ENCODE measurements around the gene MYH3. TPM values are rescaled to one million over a fixed set of nuclear protein-coding genes. Genes with fewer than 3 reads are reported as not detected.
A peak's percentile ranks its signal among the peaks of the same experiment; 100 is the strongest.

MYH3 gene
- total and polyA plus RNA-seq, 5 donors from 2014 or later = 0.28 to 7.9 (median 0.41) TPM; not detected in 2

DNA sequence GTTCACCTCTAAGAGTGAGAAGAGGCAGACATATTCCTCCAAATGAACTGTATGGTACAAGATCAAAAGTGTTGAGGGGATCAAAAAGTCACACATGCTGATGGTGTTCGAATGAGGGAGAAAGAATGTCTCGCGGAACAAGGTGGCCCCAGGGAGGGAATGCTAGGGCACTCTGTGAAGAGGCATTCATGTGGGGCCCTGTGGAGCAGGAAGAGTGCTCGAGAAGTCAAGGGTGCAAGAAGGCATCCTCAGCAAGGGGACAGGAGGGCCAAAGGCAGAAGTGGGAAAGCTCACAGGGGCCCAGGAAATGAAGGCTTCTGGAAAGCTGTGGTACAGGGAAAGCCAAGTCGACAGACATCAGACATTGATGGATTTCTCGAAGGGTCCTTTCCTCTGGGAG, 6.1 kb upstream of the MYH3 start:
- Mint-ChIP-seq H3K27me3 (peaks cover 5% of the 10 kb centered on the region), H3K9me3 (peaks cover 0 to 2% (median 0%) of the 10 kb centered on the region in 7 donors), H3K4me3 (no peak overlapping the region), H3K27ac (no peak overlapping the region), H3K36me3 (peaks cover 31% of the 10 kb centered on the region), H3K4me1 (peaks cover 0 to 5% (median 1%) of the 10 kb centered on the region in 4 donors)
- DNase-seq (no peak), ATAC-seq (ENCODE audit: low read depth in 2 of 2) (no peak)
- Histone ChIP-seq H3K4me1 (ENCODE audit: control insufficient read depth, insufficient read depth, low read length, poor library complexity, severe bottlenecking) (no peaks in the 10 kb centered on the region), H3K27ac (ENCODE audit: insufficient read depth, low read length, poor library complexity, severe bottlenecking) (no peak overlapping the region), H3K4me3 (ENCODE audit: low read depth, low read length) (no peak overlapping the region), H3K27me3 (ENCODE audit: control insufficient read depth, insufficient read depth, low read length) (no peaks in the 10 kb centered on the region), H3K36me3 (ENCODE audit: control insufficient read depth, insufficient read depth, low read length) (no peaks in the 10 kb centered on the region), H3K9me3 (ENCODE audit: control insufficient read depth in 2 of 2, low read length in 2 of 2) (no peaks in the 10 kb centered on the region)

DNA sequence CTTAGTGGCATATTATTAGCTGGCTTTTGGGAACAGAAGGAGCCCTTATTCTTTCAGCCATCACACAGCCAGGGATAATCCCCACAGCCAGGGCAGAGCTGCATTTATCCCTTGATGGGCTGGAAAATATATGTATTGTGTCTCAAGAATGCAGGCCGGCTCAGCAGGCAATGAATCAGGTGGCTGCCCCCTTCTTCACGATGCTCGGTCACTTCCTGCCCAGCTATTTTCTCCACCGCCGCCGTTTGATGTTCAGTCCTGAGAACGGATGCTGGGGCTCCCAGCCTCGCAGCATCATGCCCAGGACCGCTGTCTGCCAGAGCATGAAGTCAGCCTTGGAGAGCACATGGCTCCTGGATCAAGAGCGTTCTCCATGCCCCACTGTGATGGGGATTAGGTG, 4.3 kb upstream of the MYH3 start:
- Histone ChIP-seq H3K9me3 (ENCODE audit: control insufficient read depth in 2 of 2, low read length in 2 of 2) (no peaks in the 10 kb centered on the region), H3K27me3 (ENCODE audit: control insufficient read depth, insufficient read depth, low read length) (no peaks in the 10 kb centered on the region), H3K4me1 (ENCODE audit: control insufficient read depth, insufficient read depth, low read length, poor library complexity, severe bottlenecking) (no peaks in the 10 kb centered on the region), H3K4me3 (ENCODE audit: low read depth, low read length) (no peak overlapping the region), H3K36me3 (ENCODE audit: control insufficient read depth, insufficient read depth, low read length) (no peaks in the 10 kb centered on the region), H3K27ac (ENCODE audit: insufficient read depth, low read length, poor library complexity, severe bottlenecking) (no peak overlapping the region)
- no peak for DNase-seq
- Mint-ChIP-seq H3K27me3 (peaks cover 5% of the 10 kb centered on the region), H3K36me3 (peaks cover 31% of the 10 kb centered on the region), H3K9me3 (peaks cover 0 to 2% (median 0%) of the 10 kb centered on the region in 7 donors), H3K4me1 (peaks cover 0 to 5% (median 1%) of the 10 kb centered on the region in 4 donors), H3K27ac (no peak overlapping the region), H3K4me3 (no peak overlapping the region)
- ATAC-seq (ENCODE audit: low read depth in 2 of 2) = no peak

DNA sequence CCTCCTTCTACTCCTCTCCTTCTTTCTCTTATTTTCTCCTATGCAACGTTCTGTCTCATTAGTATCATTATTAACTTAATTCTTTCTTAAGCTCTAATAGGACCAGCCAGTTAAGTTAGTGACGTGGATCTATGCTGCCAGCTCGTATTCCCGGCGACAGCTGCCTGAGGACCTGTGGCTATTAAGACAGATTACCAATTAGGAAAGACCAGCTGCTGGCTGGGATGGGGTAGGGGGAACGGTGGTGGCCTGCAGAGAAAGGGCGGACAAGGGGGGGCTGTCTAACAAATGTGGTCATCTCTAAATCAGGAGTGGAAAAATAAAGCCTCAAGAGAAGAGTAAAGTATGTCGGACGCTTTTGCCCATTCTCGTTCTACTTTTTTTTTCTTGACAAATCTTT, 770 bp upstream of the MYH3 start:
- Mint-ChIP-seq H3K9me3 (peaks cover 0 to 2% (median 0%) of the 10 kb centered on the region in 7 donors), H3K27ac (no peak overlapping the region), H3K4me1 (peaks cover 0 to 6% (median 0%) of the 10 kb centered on the region in 4 donors), H3K4me3 (no peak overlapping the region), H3K36me3 (peaks cover 16% of the 10 kb centered on the region), H3K27me3 (no peaks in the 10 kb centered on the region)
- Histone ChIP-seq H3K4me1 (ENCODE audit: control insufficient read depth, insufficient read depth, low read length, poor library complexity, severe bottlenecking) (no peaks in the 10 kb centered on the region), H3K36me3 (ENCODE audit: control insufficient read depth, insufficient read depth, low read length) (no peaks in the 10 kb centered on the region), H3K9me3 (ENCODE audit: control insufficient read depth in 2 of 2, low read length in 2 of 2) (no peaks in the 10 kb centered on the region), H3K27me3 (ENCODE audit: control insufficient read depth, insufficient read depth, low read length) (no peaks in the 10 kb centered on the region), H3K4me3 (ENCODE audit: low read depth, low read length) (no peak overlapping the region), H3K27ac (ENCODE audit: insufficient read depth, low read length, poor library complexity, severe bottlenecking) (no peak overlapping the region)
- no peak for DNase-seq
- no peak for ATAC-seq (ENCODE audit: low read depth in 2 of 2)

DNA sequence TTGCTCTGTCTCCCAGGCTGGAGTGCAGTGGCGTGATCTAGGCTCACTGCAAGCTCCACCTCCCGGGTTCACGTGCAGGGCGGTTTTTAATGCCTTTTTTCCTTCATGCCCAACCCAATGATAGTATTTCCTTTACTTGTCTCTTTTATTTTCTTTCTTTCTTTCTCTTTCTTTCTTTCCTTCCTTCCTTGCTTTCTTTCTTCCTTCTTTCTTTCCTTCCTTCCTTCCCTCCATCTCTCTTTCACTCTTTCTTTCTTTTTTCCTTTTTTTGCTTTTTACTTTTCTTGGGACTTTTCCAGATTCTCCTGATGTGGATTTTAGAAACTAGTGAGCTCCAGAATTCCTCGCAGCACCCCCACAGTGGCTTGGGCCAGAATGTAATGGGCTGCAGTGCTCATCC, 3.1 kb downstream of the MYH3 start:
- peaks cover 0 to 8% (median 0%) of the 10 kb centered on the region in 4 donors for H3K4me1 Mint-ChIP-seq
- no peak overlapping the region for H3K4me3 ChIP-seq (ENCODE audit: low read depth, low read length)
- H3K27me3 ChIP-seq (ENCODE audit: control insufficient read depth, insufficient read depth, low read length) = no peaks in the 10 kb centered on the region
- no peak overlapping the region for H3K4me3 Mint-ChIP-seq
- ATAC-seq (ENCODE audit: low read depth in 2 of 2) (no peak), DNase-seq (no peak)
- no peaks in the 10 kb centered on the region for H3K27me3 Mint-ChIP-seq
- no peak overlapping the region for H3K27ac ChIP-seq (ENCODE audit: insufficient read depth, low read length, poor library complexity, severe bottlenecking)
- H3K36me3 Mint-ChIP-seq = peaks cover 11% of the 10 kb centered on the region
- H3K27ac Mint-ChIP-seq = peak overlapping the region in 1 of 3 donors; percentile 65
- H3K36me3 ChIP-seq (ENCODE audit: control insufficient read depth, insufficient read depth, low read length) = no peaks in the 10 kb centered on the region
- H3K4me1 ChIP-seq (ENCODE audit: control insufficient read depth, insufficient read depth, low read length, poor library complexity, severe bottlenecking) = no peaks in the 10 kb centered on the region
- no peaks in the 10 kb centered on the region for H3K9me3 ChIP-seq (ENCODE audit: control insufficient read depth in 2 of 2, low read length in 2 of 2)
- peaks cover 0 to 2% (median 0%) of the 10 kb centered on the region in 7 donors for H3K9me3 Mint-ChIP-seq

DNA sequence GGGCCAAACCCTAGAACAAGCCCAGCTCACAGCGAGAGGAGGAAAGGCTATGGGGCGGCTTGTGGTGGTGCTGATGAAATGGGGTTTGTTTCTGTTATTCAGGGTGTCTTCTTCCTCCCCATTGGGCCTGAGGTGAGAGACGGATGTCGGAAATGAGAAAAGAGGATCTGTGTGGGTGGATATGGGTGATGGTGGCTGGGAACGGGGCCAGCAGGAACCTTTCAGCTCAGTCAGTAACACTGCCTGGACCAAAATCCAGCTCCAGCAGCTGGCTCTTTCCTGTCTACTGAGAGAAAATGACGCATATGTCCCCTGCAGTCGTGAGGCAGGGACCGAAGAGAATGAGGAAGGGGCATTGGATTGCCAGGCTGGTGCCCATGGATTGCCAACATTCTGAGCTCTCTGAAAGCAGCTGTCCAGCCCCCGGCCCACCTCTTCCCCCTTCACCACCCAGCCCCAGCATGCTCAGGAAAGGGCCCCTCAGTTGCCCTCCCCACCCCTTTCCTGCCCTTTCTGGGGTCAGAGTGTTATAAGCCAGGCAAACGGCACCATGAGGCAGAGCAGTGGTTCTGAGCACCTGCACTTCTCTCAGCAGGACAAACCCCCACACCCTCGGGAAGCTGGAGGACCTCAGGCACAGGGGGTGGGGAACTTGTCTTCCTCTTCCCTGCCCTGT, 4.0 kb downstream of the MYH3 start:
- Histone ChIP-seq H3K9me3 (ENCODE audit: control insufficient read depth in 2 of 2, low read length in 2 of 2) (no peaks in the 10 kb centered on the region), H3K27me3 (ENCODE audit: control insufficient read depth, insufficient read depth, low read length) (no peaks in the 10 kb centered on the region), H3K27ac (ENCODE audit: insufficient read depth, low read length, poor library complexity, severe bottlenecking) (no peak overlapping the region), H3K4me3 (ENCODE audit: low read depth, low read length) (no peak overlapping the region), H3K36me3 (ENCODE audit: control insufficient read depth, insufficient read depth, low read length) (no peaks in the 10 kb centered on the region), H3K4me1 (ENCODE audit: control insufficient read depth, insufficient read depth, low read length, poor library complexity, severe bottlenecking) (no peaks in the 10 kb centered on the region)
- DNase-seq (peak in 1 of 3 donors; percentile 16), ATAC-seq (ENCODE audit: low read depth in 2 of 2) (no peak)
- Mint-ChIP-seq H3K27me3 (no peaks in the 10 kb centered on the region), H3K36me3 (peaks cover 15% of the 10 kb centered on the region), H3K9me3 (peaks cover 0 to 2% (median 0%) of the 10 kb centered on the region in 7 donors), H3K27ac (peak overlapping the region in 1 of 3 donors; percentile 60), H3K4me1 (peaks cover 0 to 8% (median 0%) of the 10 kb centered on the region in 4 donors), H3K4me3 (peak overlapping the region in 1 of 4 donors; percentile 72)

DNA sequence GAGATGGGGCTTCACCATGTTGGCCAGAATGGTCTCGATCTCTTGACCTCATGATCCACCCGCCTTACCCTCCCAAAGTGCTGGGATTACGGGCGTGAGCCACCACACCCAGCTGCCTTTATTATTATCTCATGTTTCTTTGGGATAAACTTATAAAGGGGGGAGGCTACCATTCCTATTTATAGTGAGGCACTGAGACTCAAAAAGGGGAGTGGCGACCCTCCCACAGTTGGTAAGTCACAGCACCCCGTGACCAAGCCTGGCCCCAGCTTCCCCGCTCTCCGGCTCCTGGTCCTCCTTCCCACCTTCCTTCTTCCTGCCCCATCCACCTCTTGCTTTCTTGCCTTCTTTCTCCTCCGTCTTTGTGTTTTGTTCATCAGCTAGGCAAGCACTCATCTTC, 5.2 kb downstream of the MYH3 start:
- no peak overlapping the region for H3K27ac Mint-ChIP-seq
- no peaks in the 10 kb centered on the region for H3K27me3 Mint-ChIP-seq
- H3K4me3 Mint-ChIP-seq = no peak overlapping the region
- H3K4me1 Mint-ChIP-seq = peaks cover 0 to 8% (median 0%) of the 10 kb centered on the region in 4 donors
- DNase-seq = no peak
- no peak for ATAC-seq (ENCODE audit: low read depth in 2 of 2)
- H3K27me3 ChIP-seq (ENCODE audit: control insufficient read depth, insufficient read depth, low read length) = no peaks in the 10 kb centered on the region
- no peaks in the 10 kb centered on the region for H3K9me3 ChIP-seq (ENCODE audit: control insufficient read depth in 2 of 2, low read length in 2 of 2)
- peaks cover 20% of the 10 kb centered on the region for H3K36me3 Mint-ChIP-seq
- peaks cover 0 to 2% (median 0%) of the 10 kb centered on the region in 7 donors for H3K9me3 Mint-ChIP-seq
- H3K4me1 ChIP-seq (ENCODE audit: control insufficient read depth, insufficient read depth, low read length, poor library complexity, severe bottlenecking) = no peaks in the 10 kb centered on the region
- no peak overlapping the region for H3K27ac ChIP-seq (ENCODE audit: insufficient read depth, low read length, poor library complexity, severe bottlenecking)
- H3K4me3 ChIP-seq (ENCODE audit: low read depth, low read length) = no peak overlapping the region
- no peaks in the 10 kb centered on the region for H3K36me3 ChIP-seq (ENCODE audit: control insufficient read depth, insufficient read depth, low read length)

DNA sequence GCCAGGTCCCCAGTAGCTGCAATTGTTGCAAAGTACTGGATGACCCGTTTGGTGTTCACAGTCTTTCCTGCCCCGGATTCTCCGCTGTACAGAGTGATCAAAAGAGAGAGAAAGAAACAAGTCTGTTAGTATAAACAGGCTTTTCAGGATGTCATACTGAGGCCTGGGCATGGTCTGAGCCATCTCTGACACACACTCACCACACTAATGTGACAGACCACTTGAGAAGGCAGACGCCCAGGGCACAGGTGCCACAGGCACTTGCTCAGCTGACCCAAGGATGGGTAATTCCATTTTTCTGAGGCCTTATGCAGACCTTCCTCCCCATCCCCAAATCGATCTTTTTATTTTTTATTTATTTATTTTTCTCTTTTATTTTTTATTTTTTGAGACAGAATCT, 7.5 kb downstream of the MYH3 start:
- no peaks in the 10 kb centered on the region for H3K36me3 ChIP-seq (ENCODE audit: control insufficient read depth, insufficient read depth, low read length)
- H3K27me3 ChIP-seq (ENCODE audit: control insufficient read depth, insufficient read depth, low read length) = no peaks in the 10 kb centered on the region
- peaks cover 20% of the 10 kb centered on the region for H3K36me3 Mint-ChIP-seq
- no peaks in the 10 kb centered on the region for H3K4me1 ChIP-seq (ENCODE audit: control insufficient read depth, insufficient read depth, low read length, poor library complexity, severe bottlenecking)
- no peaks in the 10 kb centered on the region for H3K9me3 ChIP-seq (ENCODE audit: control insufficient read depth in 2 of 2, low read length in 2 of 2)
- no peak overlapping the region for H3K4me3 ChIP-seq (ENCODE audit: low read depth, low read length)
- no peaks in the 10 kb centered on the region for H3K27me3 Mint-ChIP-seq
- H3K4me1 Mint-ChIP-seq = peaks cover 0 to 12% (median 2%) of the 10 kb centered on the region in 4 donors
- ATAC-seq (ENCODE audit: low read depth in 2 of 2) = no peak
- H3K27ac ChIP-seq (ENCODE audit: insufficient read depth, low read length, poor library complexity, severe bottlenecking) = no peak overlapping the region
- peak overlapping the region in 1 of 3 donors; percentile 70 for H3K27ac Mint-ChIP-seq
- H3K4me3 Mint-ChIP-seq = no peak overlapping the region
- no peak for DNase-seq
- H3K9me3 Mint-ChIP-seq = peaks cover 0 to 2% (median 0%) of the 10 kb centered on the region in 7 donors

DNA sequence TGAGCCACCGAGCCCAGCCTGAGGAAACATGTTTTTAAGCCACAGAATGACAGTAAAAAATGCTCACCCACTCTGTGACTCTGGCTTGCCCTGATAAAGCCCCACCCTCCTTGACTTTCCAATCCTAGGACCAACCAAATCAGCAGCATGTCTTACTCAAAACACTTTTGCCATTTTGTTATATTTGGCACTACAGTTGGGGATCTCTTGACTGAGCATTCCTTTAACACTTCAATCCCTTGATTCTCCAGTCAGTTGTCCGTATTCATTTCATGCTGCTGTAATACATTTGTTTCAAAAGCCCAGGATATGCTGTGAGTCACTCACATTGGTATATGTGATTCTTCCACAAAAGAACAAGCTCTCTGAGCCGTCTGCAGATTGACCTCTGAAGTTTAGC, 8.2 kb downstream of the MYH3 start:
- Mint-ChIP-seq H3K9me3 (peaks cover 0 to 1% (median 0%) of the 10 kb centered on the region in 7 donors), H3K36me3 (peaks cover 26% of the 10 kb centered on the region), H3K4me3 (no peak overlapping the region), H3K27ac (peak overlapping the region in 1 of 3 donors; percentile 70), H3K4me1 (peaks cover 0 to 12% (median 2%) of the 10 kb centered on the region in 4 donors), H3K27me3 (no peaks in the 10 kb centered on the region)
- Histone ChIP-seq H3K27me3 (ENCODE audit: control insufficient read depth, insufficient read depth, low read length) (no peaks in the 10 kb centered on the region), H3K4me3 (ENCODE audit: low read depth, low read length) (no peak overlapping the region), H3K9me3 (ENCODE audit: control insufficient read depth in 2 of 2, low read length in 2 of 2) (no peaks in the 10 kb centered on the region), H3K27ac (ENCODE audit: insufficient read depth, low read length, poor library complexity, severe bottlenecking) (no peak overlapping the region), H3K4me1 (ENCODE audit: control insufficient read depth, insufficient read depth, low read length, poor library complexity, severe bottlenecking) (no peaks in the 10 kb centered on the region), H3K36me3 (ENCODE audit: control insufficient read depth, insufficient read depth, low read length) (no peaks in the 10 kb centered on the region)
- DNase-seq (no peak), ATAC-seq (ENCODE audit: low read depth in 2 of 2) (no peak)

Data from CD4-positive, CD25-positive, alpha-beta regulatory T cell (primary cell).